Ramos (cell line): ENCODE results near the gene EFCAB9.
"Not testable (repeated sequence)": the region's sequence is repeated elsewhere in the genome, so short reads cannot be mapped to it uniquely, and the experiment has no call there.

ENCODE experiments used
- in situ Hi-C: fragments of 300-500 bp; cut with MboI; formaldehyde crosslinking; loops from one replicate; pipeline ENCODE4 v1.14.3; 2022; ENCODE audit warnings: low sequenced_read_pairs; ENCODE audit not compliant: unreplicated experiment

EFCAB9 gene

DNA sequence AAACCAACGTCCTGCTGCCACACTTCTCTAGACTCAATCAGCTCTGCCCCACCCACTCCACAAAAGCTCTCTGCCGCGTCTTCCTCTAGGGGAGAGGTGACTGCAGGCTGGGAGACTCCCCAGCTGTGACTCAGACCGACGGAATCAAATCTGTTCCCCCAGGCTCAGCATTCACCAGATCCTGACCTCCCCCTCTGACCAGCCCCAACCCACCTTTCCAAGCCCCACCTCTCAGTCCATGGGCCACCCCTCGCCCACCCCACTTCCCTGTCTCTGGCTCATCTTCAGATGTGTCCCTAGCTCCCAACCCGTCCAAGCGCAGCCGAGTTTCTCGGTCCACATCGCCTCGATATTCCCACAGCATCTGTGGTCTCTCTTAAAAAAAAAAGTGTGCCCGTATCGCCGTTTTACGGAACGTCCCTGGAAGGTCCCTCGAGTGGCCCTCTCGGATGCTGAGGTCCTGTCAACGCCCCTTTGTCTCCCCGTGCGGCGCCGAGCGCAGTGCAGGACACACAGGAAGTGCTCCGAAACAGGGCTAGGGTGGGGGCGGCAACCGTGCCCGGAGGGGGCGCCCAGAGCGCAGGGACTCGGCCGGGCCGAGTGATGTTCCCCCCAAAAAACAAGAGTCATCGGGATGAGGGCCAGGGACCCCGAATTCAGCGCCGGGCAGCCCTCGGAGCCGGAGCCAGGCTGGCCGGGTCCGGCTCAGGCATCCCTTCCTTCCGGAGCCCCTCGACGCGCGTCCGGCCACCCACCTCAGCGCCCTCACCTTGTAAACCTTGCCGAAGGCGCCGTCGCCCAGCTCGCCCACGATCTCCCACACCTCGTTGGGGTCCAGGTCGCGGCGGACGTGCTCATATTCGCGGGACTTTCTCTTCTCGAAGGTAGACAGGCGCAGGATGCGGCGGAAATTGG lies 6.6 kb upstream of the EFCAB9 start:
- in situ Hi-C loops = loop anchor here (5.0 kb wide), 1 partner anchor 75 kb away; no protein-coding TSS in a partner anchor

DNA sequence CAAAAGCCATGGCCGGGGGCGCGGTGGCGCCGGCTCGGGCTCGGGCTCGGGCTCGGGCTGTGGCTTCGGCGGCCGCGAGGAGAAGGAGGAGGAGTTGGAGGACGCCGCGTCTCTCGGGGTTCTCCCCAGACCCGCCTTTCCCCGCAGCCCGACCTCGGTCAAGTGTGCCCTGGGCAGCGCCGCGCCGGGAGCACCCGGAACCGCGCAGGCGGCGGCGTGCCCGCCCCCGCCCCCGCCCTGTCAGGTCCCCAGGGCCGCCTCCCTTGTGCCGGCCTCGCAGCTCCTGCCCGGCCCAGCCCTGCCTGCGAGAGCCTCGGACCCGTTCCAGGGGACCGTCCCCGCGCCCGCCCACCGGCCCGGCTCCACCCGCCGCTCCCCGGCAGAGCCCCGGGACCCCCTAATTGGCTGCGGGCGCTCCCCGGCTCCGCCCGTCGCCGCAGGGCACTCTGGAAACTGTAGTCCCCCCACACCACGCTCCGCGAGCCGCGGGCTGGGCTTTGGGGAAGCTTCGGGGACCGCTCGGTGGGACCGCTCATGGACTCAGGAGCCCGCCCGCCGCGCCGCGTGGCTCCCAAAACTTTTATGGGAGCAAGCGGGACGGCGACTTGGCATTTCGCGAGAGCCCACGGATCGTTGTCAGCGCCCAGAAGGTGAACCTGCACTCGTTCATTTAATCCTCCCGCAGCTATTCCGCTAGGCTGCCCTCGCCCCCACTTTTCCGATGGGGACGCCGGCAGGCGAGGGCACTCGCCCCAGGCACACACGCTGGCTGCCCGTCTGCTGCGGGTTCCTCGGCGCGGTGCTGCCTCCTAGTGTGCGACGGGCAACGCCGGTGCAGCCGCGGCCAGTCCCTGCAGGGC lies 5.7 kb upstream of the EFCAB9 start, which contains the start of gene STK10:
Gene STK10, minus strand, starts transcription at position 192 of the 860 bp plus-strand sequence. Its CDS starts 182 bp downstream, at position 10.
- in situ Hi-C loops = loop anchor here (5.0 kb wide), 1 partner anchor 76 kb away; no protein-coding TSS in a partner anchor

DNA sequence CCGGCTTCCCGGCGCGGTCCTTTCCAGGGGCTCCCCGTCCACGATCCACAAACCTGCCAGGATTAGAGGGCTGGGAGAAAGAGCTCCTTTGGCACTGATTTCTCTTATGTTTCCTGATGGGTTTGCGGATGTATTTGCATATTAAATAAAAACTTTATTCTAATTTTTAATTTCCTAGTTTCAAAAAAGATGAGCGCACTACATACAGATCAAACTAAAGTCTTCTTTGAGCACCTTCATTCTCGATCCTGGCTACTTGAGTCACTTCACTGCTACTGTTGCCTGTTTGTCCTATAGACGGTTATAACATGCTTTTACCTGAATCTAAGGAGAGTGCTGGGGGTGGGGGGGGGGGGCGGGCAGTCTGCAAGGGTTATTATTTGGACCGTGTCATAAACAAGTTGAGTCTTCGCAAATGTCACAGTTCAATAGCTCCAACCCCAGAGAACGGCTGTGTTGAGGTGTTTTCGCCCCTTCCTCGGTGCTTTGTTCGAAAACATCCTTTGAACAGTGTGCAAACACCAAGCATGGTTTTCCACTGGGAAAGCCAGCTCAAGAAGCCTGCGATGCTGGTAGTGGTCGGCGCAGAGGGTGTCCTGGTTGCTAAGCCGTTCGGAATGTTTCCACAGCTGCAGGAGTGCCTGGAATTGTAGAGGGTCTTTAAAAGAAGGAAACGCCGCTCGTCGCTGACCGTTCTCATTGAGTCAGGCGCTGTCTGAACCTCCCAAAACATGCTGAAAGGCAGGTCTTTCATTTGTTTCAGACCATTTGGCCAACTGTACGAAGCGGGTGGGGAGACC lies 4.9 kb upstream of the EFCAB9 start:
- in situ Hi-C loops = loop anchor here (5.0 kb wide), 1 partner anchor 77 kb away; no protein-coding TSS in a partner anchor

DNA sequence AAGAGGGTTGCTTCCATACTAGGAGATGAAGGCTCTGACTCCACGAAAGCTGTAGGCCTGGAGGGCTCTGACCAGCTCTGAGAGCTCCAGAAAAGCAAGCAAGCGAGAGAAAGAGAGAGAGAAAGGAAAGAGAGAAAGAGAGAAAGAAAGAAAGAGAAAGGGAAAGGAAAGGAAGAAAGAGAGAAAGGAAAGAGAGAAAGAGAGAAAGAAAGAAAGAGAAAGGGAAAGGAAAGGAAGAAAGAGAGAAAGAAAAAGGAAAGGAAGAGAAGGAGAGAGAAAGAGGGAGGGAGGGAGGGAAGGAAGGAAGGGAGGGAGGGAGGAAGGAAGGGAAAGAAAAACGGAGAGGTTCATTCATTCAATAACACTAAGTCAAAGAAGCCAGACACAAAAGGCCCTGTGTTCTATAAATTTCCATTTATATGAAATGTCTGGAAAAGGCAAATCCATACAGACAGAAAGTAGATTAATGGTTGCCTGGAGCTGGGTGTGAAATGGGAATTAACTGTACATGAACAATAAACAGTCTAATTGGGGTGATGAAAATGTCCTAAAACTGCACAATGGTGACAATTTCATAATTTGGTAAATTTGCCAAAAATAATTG lies 4.2 kb upstream of the EFCAB9 start:
- in situ Hi-C loops = loop anchor here (5.0 kb wide), 1 partner anchor 77 kb away; no protein-coding TSS in a partner anchor

DNA sequence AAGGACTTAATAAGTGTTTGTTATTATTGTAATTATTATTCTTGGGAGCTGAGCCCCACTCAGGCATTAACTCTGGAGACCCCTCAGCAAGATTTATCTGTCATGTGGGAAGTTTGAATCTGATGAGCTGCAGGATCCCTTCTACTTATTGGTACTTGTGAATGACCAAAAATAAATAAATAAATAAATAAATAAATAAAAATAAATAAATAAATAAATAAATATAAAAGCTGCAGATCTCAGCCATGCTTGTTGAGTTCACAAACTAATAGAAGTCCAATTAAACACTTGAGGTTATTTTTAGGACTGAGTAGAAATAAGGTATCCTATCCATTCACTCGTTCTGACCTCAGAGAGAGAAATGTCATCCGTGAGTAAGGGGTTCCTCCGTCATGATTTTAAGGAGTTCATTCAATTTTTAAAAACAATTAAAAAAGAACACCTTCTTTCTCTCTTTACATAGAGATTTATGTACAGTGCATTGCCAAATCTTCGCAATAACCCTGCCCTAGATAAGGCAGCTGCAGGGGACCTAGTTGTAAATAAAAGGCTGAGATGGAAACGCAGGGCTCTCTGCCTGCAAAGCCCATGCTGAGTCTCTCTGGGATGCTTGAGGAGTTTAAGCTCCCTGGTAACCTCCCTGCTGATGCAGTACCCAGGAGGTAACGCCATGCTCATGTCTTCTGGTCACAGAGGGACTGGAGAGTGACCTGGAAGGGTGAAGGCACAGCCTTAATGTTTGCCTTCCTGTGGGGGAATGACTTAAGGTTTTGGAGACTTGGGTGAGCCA lies 1.2 kb downstream of the EFCAB9 start:
- in situ Hi-C loops = no loop called here

DNA sequence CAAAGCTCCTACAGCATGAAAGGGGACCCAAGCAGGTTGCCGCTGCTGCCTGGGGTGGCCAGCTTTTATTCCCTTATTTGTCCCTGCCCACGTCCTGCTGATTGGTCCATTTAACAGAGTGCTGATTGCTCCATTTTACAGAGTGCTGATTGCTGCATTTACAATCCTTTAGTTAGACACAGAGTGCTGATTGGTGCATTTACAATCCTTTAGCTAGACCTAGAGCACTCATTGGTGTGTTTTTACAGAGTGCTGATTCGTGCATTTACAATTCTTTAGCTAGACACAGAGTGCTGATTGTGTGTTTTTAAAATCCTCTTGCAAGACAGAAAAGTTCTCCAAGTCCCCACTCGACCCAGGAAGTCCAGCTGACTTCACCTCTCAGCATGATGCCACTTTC lies 3.8 kb downstream of the EFCAB9 start:
- in situ Hi-C loops = not testable (repeated sequence)

DNA sequence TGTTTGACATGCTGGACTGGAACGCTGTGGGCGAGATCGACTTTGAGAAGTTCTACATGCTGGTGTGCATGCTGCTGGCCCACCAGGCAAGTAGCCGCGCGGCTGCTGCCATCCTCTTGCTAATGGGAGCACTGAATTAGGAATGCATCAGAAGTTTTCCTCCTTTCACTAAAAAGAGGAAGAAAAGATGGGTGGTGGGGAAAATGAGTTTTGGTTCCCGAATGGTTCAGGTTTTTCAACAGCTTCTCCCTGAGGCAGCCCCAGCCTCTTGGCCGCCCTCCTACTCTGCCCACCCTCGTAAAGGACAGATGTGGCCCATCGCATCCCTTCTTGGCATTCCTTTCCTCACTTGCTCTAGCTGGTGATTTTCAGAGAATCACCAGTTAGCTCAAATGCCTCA lies 5.5 kb downstream of the EFCAB9 start:
- in situ Hi-C loops = no loop called here

DNA sequence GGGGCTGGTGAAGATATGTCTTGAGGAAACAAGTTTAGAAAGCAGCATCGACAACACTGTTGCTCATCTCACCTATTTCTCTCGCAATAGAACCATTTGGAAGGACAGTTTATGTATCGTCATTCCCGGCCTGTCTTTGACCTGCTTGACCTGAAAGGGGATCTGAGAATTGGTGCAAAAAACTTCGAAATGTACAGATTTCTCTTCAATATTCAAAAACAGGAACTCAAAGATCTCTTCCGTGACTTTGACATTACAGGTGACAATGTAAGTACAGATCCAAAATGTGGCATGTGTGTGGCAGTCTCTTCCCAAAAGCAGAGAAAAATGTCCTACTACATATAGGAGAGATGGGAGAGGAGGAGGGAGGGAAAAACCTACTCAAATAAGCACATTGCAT lies 6.5 kb downstream of the EFCAB9 start:
- in situ Hi-C loops = no loop called here

DNA sequence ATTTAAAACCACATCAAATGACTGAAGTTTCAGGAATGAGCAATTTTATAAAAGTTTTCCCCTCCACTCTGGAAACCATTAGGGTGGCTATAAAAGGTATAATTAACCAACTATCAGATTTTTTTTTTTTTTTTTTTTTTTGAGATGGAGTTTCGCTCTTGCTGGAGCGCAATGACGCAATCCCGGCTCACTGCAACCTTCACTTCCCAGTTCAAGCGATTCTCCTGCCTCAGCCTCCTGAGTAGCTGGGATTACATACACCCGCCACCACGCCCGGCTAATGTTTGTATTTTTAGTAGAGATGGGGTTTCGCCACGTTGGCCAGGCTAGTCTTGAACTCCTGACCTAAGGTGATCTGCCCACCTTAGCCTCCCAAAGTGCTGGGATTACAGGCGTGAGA lies 12.0 kb downstream of the EFCAB9 start:
- in situ Hi-C loops = not testable (repeated sequence)

DNA sequence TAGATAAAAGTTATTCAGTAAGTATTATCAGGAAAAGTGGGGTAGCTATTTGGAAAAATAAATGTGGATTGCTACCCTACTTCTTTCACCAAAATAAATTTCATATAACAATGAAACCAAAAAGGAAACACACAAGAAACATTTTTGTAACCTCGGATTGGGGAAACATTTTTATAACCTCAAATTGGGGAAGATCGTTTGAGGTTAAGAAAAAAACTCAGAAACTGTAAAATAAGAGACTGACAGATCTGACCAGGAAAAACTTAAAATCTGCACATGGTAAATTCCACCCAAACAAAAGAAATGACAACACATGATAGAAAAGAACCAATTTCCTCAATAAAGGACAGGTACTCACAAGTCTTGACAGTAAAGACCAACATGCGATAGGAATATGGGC lies 13.5 kb downstream of the EFCAB9 start:
- in situ Hi-C loops = no loop called here

DNA sequence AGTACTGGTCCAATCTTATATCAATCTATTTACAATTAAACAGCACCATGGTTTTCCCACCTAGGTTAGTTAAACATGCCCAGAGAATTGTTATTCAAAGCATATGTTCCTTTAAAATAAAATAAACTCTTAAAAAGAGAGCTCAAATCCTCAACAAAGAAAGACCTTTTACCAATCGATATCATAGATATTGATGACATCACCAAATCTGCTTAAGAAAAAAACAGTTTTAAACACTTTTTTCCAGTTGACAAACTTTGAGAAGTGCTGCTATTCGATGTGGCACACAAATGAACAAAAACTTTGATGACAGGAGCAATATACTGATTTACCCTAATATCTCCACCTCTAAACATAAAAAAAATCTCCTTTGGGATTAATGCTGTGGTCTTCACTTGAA lies 15.7 kb downstream of the EFCAB9 start:
- in situ Hi-C loops = no loop called here

DNA sequence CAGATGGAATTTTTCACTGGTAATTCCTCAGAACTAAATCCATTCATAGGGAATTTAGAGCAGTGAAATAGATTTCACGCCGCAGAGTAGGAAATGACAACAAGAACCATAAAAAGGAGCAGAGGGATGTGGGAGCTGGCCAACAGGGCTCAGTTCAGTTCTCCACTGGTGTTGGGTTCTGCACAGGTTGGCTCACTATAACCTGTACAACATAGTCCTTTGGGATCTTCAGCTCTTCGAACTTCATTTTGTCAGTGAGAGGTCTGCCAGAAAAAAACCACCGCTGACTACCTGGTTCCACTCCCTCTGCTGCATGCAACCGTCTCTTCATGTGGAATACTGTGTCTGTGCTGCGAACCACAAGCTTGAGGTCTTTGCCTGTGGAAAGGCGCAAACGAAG lies 17.7 kb downstream of the EFCAB9 start:
- in situ Hi-C loops = no loop called here

DNA sequence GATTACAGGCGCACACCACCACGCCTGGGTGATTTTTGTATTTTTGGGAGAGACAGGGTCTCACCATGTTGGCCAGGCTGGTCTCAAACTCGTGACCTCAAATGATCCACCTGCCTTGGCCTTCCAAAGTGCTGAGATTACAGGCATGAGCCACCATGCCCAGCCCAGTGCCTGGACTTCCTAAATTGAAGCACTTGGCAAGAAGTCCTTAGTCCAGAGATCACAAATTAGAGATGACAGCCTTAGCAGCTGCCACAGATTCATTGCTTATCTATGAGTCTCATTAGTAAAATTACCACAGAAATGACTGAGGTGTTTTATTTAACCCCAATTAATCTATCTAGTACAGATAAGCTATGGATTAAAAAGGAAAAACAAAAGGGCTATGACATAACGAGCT lies 19.2 kb downstream of the EFCAB9 start:
- in situ Hi-C loops = no loop called here

DNA sequence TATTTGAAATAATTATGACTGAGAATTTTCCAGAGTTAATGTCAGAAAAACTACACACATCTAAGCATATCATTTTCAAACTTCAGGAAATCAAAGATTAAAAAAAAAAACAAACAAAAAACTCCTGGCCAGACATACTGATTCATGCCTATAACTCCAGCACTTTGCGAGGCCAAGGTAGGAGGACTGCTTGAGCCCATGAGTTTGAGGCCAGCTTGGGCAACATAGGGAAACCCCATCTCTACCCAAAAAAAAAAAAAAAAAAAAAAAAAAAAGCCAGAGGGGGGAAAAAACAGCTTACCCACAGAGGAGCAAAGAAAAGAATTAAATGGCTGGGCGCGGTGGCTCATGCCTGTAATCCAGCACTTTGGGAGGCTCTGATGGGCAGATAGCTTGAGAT lies 22.4 kb downstream of the EFCAB9 start:
- in situ Hi-C loops = no loop called here

DNA sequence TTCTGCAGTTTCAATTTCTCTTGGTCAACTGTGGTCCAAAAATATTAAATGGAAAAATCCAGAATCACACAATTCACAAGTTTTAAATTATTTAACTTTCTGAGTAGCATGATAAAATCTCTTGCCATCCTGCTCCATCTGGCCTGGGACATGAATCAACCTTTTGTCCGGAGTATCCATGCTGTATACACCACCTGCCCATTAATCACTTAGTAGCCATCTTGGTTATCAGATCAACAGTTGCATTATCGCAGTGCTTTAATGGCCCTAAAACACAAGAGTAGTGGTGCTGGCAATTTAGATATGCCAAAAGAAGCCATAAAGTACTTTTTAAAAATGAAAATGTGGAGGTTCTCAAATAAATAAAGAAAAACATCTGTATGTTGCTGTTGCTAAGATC lies 25.3 kb downstream of the EFCAB9 start:
- in situ Hi-C loops = no loop called here

DNA sequence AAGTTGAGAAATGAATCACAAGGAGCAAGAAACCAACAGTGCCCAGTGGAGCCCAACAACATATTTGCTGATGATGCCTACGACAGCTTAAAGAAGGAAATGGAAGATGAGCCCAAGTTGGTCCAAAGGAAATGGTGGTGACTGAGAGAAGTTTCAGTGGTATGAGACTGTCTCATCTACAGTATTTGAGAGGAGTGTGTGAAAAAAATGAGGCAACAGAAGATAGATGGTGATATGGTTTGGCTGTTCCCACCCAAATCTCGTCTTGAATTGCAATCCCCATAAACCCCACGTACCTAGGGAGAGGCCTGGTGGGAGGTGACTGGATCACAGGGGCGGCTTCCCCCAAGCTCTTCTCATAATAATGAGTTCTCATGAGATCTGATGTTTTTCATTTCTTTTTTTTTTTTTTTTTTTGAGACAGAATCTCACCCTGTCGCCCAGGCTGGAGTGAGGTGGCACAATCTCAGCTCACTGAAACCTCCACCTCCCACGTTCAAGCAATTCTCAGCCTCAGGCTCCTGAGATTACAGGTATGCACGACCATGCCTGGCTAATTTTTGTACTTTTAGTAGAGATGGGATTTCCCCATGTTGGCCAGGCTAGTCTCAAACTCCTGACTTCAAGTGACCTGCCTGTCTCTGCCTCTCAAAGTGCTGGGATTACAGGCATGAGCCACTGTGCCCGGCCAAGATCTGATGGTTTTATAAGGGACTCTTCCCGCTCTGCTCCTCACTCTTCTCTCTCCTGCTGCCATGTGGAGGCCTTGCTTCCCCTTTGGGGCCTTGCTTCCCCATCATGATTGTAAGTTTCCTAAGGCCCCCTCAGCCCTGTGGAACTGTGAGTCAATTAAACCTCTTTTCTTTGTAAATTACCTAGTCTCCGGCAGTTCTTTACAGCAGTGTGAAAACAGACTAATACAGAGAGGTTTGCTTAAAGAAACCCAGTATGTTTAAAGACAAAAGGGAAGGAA lies 30.2 kb downstream of the EFCAB9 start:
- in situ Hi-C loops = no loop called here

DNA sequence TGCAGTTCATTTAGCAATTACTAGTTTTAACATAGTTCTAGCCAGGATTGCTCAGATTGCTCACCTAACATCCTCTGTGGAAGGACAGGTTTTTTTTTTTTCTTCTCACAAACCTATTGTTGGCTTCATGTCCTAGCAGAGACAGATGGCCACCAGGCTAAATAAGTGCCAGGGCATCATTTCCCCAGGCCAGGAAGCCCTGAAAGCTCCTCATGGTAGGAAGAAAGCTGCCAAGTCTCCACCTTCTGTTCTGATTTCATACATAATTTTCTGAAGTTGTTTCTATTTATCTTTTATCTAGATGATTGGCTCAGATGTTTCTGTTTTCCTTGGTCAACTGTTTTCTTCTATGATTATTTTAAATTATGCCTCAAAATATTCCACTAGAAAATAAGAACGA lies 31.0 kb downstream of the EFCAB9 start:
- in situ Hi-C loops = no loop called here

DNA sequence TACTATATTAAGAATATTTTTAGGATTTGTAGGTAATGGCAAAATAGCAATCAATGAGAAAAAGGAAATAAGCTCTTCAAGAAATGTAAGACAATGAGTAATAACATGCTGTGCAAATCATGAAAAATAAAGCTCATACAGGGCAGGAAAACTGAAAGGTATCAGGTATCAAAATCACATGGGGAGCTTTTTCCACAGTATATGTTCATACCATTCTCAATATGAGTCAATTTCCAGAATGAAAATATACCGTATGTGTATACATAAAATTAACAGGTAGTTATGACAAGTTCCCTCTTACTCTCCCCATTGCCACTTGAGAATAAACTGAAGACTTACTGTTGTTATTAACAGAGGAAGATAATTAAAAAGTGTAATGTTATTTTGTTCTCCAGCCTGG lies 35.9 kb downstream of the EFCAB9 start:
- in situ Hi-C loops = no loop called here
